ENCODE data around the gene TET3. TPM values are rescaled to one million over a fixed set of nuclear protein-coding genes. Genes with fewer than 3 reads are reported as not detected.

Gene TET3
- total and polyA plus RNA-seq, 9 of the 15 experiments (the other 6 are each of a cell fraction or from before 2014, with no cell fraction given): 0.35 to 16.3 (median 5.5) TPM

- TF ChIP-seq, protein P1, sequence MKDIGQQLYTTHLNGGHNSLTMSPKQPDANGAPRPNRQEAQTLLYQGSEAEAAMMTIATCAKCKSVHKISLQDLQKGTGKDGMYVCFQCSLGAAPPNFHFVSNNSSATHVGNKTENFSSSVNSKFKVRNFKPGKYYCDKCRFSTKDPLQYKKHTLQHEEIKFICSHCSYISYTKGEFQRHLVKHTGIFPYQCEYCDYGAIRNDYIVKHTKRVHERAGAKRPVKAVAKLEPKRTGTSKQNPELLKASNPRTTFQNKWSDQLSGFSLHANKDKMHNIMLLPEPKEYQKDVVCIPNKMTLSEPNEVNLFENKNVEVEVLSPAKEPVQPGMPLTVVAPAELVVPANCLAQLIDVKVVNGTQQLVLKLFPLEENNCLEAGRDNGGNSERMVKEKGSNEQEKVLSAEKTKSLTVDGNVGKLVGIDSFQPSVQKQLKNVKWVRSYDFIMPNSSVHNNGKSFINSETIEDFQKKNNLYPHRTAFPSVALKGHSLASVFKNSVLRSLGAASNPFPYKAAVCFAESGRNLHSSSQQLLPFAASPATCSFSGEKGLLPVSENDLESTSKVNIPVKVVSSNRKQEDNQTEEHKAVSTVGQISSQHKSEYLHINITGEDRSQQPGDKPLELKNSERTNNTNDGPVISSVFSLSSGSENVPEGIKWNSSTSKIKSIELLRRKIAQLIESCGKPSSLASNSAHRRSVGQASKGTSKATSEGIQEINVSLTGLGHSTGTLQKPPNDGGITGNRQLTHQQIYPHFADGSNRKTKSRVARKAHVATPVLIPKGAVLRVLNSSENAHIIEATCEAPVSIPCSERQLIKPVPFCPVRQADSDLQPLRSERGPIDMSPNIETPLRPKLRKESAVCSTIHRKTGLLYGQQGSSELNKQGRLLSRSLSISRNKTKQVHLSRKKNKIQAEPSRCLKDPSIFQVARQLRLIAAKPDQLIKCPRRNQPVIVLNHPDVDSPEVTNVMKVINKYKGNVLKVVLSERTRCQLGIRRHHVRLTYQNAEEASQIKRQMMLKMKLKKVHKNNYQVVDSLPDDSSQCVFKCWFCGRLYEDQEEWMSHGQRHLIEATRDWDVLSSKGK (CRISPR knock-in tag; IDR thresholded peaks at IDR 0.05): no peak
- TF ChIP-seq E2F8 (IDR thresholded peaks at IDR 0.05; ENCODE audit: low read depth, partially characterized antibody) (no peak), WHSC1 (IDR thresholded peaks at IDR 0.05; ENCODE audit: low read length) (no peak)
These were observed 37.2 kb upstream of the TET3 start (continued) for GRCh38 chr2:73947412-73948018.

DNA sequence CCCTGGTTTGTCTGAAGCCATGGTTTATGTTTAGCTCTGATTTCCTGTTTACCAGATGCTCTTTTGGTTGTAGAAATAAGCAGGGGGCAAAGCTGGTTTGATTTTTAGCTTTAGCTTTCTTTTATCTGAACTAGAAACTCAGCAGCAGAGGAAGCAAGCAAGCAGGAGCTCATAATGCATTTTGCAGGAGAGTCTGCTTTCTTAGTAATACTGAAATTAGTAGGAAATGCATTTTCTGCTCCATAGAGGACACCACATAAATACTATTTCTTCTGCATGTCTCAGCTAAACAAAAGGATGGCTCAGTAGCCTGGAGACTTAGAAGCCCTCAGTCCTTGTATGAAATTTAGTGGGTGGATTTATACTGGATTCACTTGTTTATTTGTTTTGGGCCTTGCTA is 34.9 kb upstream of the TET3 start:
- Histone ChIP-seq H3K4me3 (no peak overlapping the region), H2AFZ (ENCODE audit: low read depth, low read length) (no peak overlapping the region), H3K27me3 (ENCODE audit: control insufficient read depth in 2 of 2, insufficient read depth in 2 of 2, low read length in 2 of 2) (no peaks in the 10 kb centered on the region), H3K4me2 (ENCODE audit: insufficient read depth, low read length) (no peak overlapping the region), H3K9me1 (ENCODE audit: control insufficient read depth, insufficient read depth, low read length) (no peaks in the 10 kb centered on the region), H4K20me1 (replicated peaks; ENCODE audit: control insufficient read depth, insufficient read depth, low read length) (no peaks in the 10 kb centered on the region), H3K4me1 (replicated peaks in 1 of 2; ENCODE audit: control insufficient read depth in 2 of 2, insufficient read depth in 2 of 2, low read length in 2 of 2) (no peaks in the 10 kb centered on the region; a peak in 1 of 5 replicates), H3K27ac (ENCODE audit: extremely low read depth, low read depth, low read length) (no peak overlapping the region), H3K9ac (ENCODE audit: insufficient read depth in 1 of 2, low read depth in 2 of 2, low read length in 2 of 2) (no peak overlapping the region), H3K79me2 (ENCODE audit: control insufficient read depth, insufficient read depth, low read length) (peaks cover 7% of the 10 kb centered on the region; the same call in 2 of the 3 replicates), H3K9me3 (replicated peaks; ENCODE audit: control insufficient read depth, insufficient read depth, low read depth, low read length) (no peaks in the 10 kb centered on the region), H3K36me3 (ENCODE audit: control insufficient read depth, insufficient read depth, low read length) (peaks cover 93% of the 10 kb centered on the region)
- FAIRE-seq (no peak), ATAC-seq (no peak), DNase-seq (ENCODE audit: extremely low read depth in 1 of 4, low spot score in 3 of 4) (no peak)
- TF ChIP-seq ARID2 (IDR thresholded peaks at IDR 0.05): no peak
- TF ChIP-seq PREB (CRISPR knock-in tag; IDR thresholded peaks at IDR 0.05): no peak
- no peak for TF ChIP-seq BMI1 (IDR thresholded peaks at IDR 0.05; ENCODE audit: low read length)
- TF ChIP-seq RBBP5 (IDR thresholded peaks at IDR 0.05; ENCODE audit: borderline replicate concordance, insufficient read depth, low read length, poor library complexity, severe bottlenecking): no peak
- no peak for TF ChIP-seq LCOR (CRISPR knock-in tag; IDR thresholded peaks at IDR 0.05)
- no peak for TF ChIP-seq SMARCB1 (IDR thresholded peaks at IDR 0.05; ENCODE audit: insufficient read length, low read depth)
- no peak for TF ChIP-seq CAMTA2 (CRISPR knock-in tag; conservative IDR thresholded peaks at IDR 0.05)
- TF ChIP-seq MTA2 (IDR thresholded peaks at IDR 0.05; ENCODE audit: low read depth): no peak
- no peak for TF ChIP-seq TEAD1 (CRISPR knock-in tag; IDR thresholded peaks at IDR 0.05)
- ChIA-PET POLR2A (interaction anchor here (0.6 to 1.4 kb wide), 5 partner anchors 9 to 931 kb away, joined by 3 to 4 read pairs (median 3); no protein-coding TSS in a partner anchor), CTCF (ENCODE audit: low intra/inter-chr PET ratio) (no interaction called here)
- intact Hi-C loops (cut with micrococcal nuclease): no loop called here
- in situ Hi-C loops (cut with MboI): no loop called here
- no TSS peak for BruUV-seq (replicated peaks)

All from K562 (cell line).